PC-3 (cell line): ENCODE results near the gene NFATC1. TPM values are rescaled to one million over a fixed set of nuclear protein-coding genes. Genes with fewer than 3 reads are reported as not detected.

Experiments
- ATAC-seq: fragments of 200-7000 bp; cut with Tn5 transposase; 2 replicates; pipeline ENCODE4 v1.9.1; 2020; ENCODE audit warnings: mild to moderate bottlenecking, moderate library complexity
- BruUV-seq: library from RNA; stranded (reverse); fragments of 400-500 nt; replicated peaks from 2 replicates; lab custom pipeline; 2021; lab: Mats Ljungman, UMichigan
- CTCF ChIA-PET: fragments of 300-600 bp; sonication (Branson Sonifier 250); formaldehyde crosslinking; loops from one replicate; lab custom pipeline; 2022; ENCODE audit warnings: antibody characterized with exemption; lab: Charles Lee
- POLR2A ChIA-PET: fragments of 300-600 bp; sonication (Branson Sonifier 250); formaldehyde crosslinking; loops from one replicate; lab custom pipeline; 2022; ENCODE audit warnings: antibody characterized with exemption; ENCODE audit not compliant: unreplicated experiment; lab: Charles Lee
- DNase-seq: peaks from one replicate; pipeline ENCODE4 v3.0.0-alpha.2; 2015
- H2AFZ ChIP-seq: fragments of 300-600 bp; sonication (generic); 2 replicates; pipeline ENCODE4 v1.6.0; 2016; ENCODE audit warnings: antibody characterized with exemption, low read length
- H3F3A ChIP-seq: fragments of 300-600 bp; sonication (generic); one replicate; pipeline ENCODE4 v1.6.0; 2017; ENCODE audit warnings: antibody characterized with exemption, low read length, control low read depth, mild to moderate bottlenecking; ENCODE audit not compliant: unreplicated experiment
- H3K27ac ChIP-seq: fragments of 300-600 bp; sonication (generic); 2 replicates; pipeline ENCODE4 v1.5.1; 2016; ENCODE audit warnings: mild to moderate bottlenecking, low read length
- H3K27me3 ChIP-seq: fragments of 300-600 bp; sonication (generic); 2 replicates; pipeline ENCODE4 v1.6.1; 2016; ENCODE audit warnings: low read length, mixed read lengths
- H3K36me3 ChIP-seq: fragments of 300-600 bp; sonication (generic); 2 replicates; pipeline ENCODE4 v1.6.1; 2016; ENCODE audit warnings: low read depth, mixed run types, low read length, mixed read lengths
- H3K4me1 ChIP-seq: fragments of 300-600 bp; sonication (generic); 2 replicates; pipeline ENCODE4 v1.5.1; 2016; ENCODE audit warnings: low read length; ENCODE audit not compliant: insufficient read depth
- H3K4me2 ChIP-seq: fragments of 300-600 bp; sonication (generic); 2 replicates; pipeline ENCODE4 v1.6.0; 2016; ENCODE audit warnings: low read length
- H3K4me3 ChIP-seq: fragments of 300-600 bp; sonication (generic); 2 replicates; pipeline ENCODE4 v1.5.1; 2016; ENCODE audit warnings: mild to moderate bottlenecking, low read length, mixed read lengths
- H3K79me2 ChIP-seq: fragments of 300-600 bp; sonication (generic); 2 replicates; pipeline ENCODE4 v1.6.1; 2017; ENCODE audit warnings: low read length, mixed read lengths
- H3K9ac ChIP-seq: fragments of 300-600 bp; sonication (generic); 2 replicates; pipeline ENCODE4 v1.6.0; 2016; ENCODE audit warnings: mild to moderate bottlenecking, low read length
- H3K9me2 ChIP-seq: fragments of 300-600 bp; sonication (generic); replicated peaks from 2 replicates; pipeline ENCODE4 v1.6.1; 2016; ENCODE audit warnings: mixed run types, low read length, mixed read lengths
- H3K9me3 ChIP-seq: fragments of 300-600 bp; sonication (generic); 2 replicates; pipeline ENCODE4 v1.6.1; 2016; ENCODE audit warnings: low read length, mixed read lengths
- H4K20me1 ChIP-seq: fragments of 300-600 bp; sonication (generic); 2 replicates; pipeline ENCODE4 v1.6.1; 2016; ENCODE audit warnings: low read length, mixed read lengths
- EZH2 ChIP-seq: fragments of 300-600 bp; sonication (generic); IDR thresholded peaks from one replicate; pipeline ENCODE4 v1.6.1; 2017; ENCODE audit warnings: antibody characterized with exemption, mild to moderate bottlenecking, low read length; ENCODE audit not compliant: unreplicated experiment
- EZH2phosphoT487 ChIP-seq: fragments of 300-600 bp; sonication (generic); IDR thresholded peaks from 2 replicates; pipeline ENCODE4 v1.6.1; 2018; ENCODE audit warnings: mild to moderate bottlenecking, antibody characterized with exemption, low read length, borderline replicate concordance
- intact Hi-C: fragments of 100-400 bp; cut with micrococcal nuclease; formaldehyde crosslinking; loops from 2 replicates; pipeline ENCODE4 v1.9.0; 2023
- total RNA-seq: library from RNA; depleted of rRNA; stranded (reverse); fragments of >200 nt; gene quantifications from 2 replicates; pipeline ENCODE4 v1.2.3, GENCODE V29; 2014
- TF ChIP-seq, protein P1 (sequence below): fragments of 300-600 bp; sonication (generic); conservative IDR thresholded peaks from 2 replicates; pipeline ENCODE4 v1.5.1; 2017; ENCODE audit warnings: antibody characterized with exemption, low read depth, mild to moderate bottlenecking, low read length

Gene NFATC1
- total RNA-seq, 1 experiment from 2014 or later, result 5.9 TPM

DNA sequence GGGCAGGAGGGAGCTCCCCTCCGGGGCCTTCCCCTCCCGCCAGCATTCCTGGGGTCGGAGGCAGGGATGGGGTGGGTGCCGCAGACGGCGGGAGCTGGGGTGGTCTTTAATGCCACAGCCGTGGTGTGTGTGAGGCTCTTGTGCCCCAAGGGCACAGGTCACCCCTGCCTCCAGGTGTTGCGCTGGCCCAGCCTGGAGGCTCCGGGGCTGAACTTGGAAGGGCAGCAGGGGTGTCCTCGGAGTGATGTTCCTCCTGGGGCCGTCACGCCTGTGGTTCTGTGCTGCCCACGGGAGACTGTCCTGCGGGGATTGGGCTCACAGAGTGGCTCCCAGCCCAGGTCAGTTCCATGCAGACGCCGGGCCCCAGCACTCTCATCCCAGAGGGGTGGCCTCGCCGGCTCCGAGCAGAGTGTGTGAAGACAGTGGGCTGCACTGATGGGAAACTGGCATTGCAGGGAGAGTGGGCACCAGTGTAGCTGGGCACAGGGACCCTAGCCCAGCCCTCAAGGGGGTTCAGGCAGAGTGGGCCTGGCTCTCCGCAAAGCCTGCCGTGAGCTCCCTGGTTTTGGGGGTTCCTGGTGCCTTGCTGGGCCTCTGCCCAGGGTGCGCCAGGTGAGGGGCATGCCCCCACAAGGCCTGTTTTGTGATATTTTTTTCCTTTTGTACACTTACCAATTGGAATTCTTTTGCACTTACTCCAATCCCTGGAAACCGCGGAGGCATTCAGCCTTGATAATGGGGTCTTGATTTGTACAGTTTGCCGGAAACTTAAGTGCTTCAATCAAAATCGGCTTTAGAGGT, 56.7 kb downstream of the NFATC1 start:
- H3K9ac ChIP-seq, result no peak overlapping the region
- ATAC-seq, result no peak
- H3K9me3 ChIP-seq, result no peaks in the 10 kb centered on the region
- H3K27me3 ChIP-seq, result no peaks in the 10 kb centered on the region
- H3K4me1 ChIP-seq, result peaks cover 3% of the 10 kb centered on the region
- H3K9me2 ChIP-seq, result no peaks in the 10 kb centered on the region
- DNase-seq, result no peak
- H3K4me2 ChIP-seq, result no peak overlapping the region
- no peak overlapping the region for H3K4me3 ChIP-seq
- no peak overlapping the region for H2AFZ ChIP-seq
- no peak overlapping the region for H3K27ac ChIP-seq
- no peak for TF ChIP-seq EZH2phosphoT487
- TF ChIP-seq EZH2, result no peak
- TF ChIP-seq, protein P1, sequence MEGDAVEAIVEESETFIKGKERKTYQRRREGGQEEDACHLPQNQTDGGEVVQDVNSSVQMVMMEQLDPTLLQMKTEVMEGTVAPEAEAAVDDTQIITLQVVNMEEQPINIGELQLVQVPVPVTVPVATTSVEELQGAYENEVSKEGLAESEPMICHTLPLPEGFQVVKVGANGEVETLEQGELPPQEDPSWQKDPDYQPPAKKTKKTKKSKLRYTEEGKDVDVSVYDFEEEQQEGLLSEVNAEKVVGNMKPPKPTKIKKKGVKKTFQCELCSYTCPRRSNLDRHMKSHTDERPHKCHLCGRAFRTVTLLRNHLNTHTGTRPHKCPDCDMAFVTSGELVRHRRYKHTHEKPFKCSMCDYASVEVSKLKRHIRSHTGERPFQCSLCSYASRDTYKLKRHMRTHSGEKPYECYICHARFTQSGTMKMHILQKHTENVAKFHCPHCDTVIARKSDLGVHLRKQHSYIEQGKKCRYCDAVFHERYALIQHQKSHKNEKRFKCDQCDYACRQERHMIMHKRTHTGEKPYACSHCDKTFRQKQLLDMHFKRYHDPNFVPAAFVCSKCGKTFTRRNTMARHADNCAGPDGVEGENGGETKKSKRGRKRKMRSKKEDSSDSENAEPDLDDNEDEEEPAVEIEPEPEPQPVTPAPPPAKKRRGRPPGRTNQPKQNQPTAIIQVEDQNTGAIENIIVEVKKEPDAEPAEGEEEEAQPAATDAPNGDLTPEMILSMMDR, result no peak
- CTCF ChIA-PET, result no interaction called here
- intact Hi-C loops, result no loop called here
- H3K36me3 ChIP-seq, result no peaks in the 10 kb centered on the region
- no TSS peak for BruUV-seq
- POLR2A ChIA-PET, result no interaction called here
- H3F3A ChIP-seq, result no peaks in the 10 kb centered on the region
- no peaks in the 10 kb centered on the region for H4K20me1 ChIP-seq
- no peaks in the 10 kb centered on the region for H3K79me2 ChIP-seq

DNA sequence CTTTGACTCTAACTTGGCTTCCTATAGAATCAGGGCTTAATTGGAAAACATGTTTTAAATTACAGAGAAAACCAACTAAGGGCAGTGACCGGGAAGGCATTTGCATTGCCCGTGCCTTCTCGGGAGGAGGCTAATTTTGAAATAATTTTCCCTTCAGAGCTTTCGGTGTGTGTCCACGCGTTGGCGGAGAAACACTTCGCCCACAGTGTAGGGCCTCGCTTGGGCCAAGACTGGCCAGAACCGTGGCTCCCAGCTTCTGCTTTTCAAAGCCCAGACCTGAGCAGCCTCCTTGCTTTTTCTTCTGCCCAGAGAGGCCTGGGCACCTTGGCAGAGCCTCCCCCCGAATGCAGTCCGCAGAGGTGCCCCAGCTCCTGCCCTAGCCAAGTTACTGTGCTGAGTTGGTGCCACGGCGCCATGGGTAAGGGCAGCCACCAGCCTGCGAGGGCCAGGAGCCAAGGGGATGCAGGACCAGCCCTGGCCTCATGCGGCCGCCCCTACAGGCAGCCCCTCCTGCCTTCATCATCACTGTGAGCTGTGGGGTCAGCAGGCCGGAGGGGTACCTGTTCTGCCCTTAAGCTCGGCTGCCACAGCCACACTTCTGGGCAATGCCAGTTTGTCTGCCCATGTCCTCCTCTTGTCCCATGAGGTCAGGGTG, 57.4 kb downstream of the NFATC1 start:
- ATAC-seq (no peak), DNase-seq (no peak)
- Histone ChIP-seq H3K27me3 (no peaks in the 10 kb centered on the region), H2AFZ (no peak overlapping the region), H3K9ac (no peak overlapping the region), H3K27ac (no peak overlapping the region), H3K4me2 (no peak overlapping the region), H3K9me3 (no peaks in the 10 kb centered on the region), H4K20me1 (no peaks in the 10 kb centered on the region), H3K4me1 (peaks cover 2% of the 10 kb centered on the region; the same call in 1 of the 2 replicates), H3K9me2 (no peaks in the 10 kb centered on the region), H3K4me3 (no peak overlapping the region), H3K79me2 (no peaks in the 10 kb centered on the region), H3K36me3 (no peaks in the 10 kb centered on the region), H3F3A (no peaks in the 10 kb centered on the region)
- TF ChIP-seq EZH2, result no peak
- TF ChIP-seq, protein P1, result no peak
- no peak for TF ChIP-seq EZH2phosphoT487
- BruUV-seq, result no TSS peak
- POLR2A ChIA-PET, result no interaction called here
- CTCF ChIA-PET, result no interaction called here
- intact Hi-C loops, result no loop called here
